ENCODE measurements around the gene ST3GAL6.

Gene ST3GAL6

DNA sequence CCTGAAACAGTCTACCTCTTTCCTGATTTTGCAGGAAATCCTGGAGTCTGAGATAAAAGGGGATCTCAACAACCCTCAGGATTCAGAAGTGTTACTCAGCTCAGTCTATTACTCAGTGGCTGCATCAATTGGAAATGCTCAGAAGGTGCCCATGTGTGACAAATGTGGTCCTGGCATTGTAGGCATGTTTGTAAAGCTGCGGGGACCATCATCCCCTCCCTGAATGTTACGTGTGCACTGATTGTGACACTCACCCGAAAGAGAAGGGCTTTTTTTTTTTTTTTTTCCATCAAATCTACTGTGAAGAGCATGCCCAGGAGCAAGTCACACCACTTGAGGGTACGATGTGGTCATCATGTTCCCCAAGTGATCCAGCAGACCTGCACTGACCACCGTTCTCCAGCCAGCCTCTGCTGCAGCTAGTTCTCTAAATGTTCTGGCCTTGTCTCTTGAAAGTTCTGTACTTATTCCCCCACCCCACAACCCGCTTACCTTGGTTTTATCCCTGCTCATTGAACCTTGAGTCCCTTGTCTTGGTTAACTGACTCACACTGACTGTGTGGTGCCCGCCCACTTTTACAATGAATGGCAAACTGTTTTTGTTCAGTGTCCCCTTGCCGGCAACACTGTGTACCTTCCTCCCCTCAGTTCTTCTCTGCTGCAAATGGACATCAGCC lies 19.8 kb downstream of the ST3GAL6 start:
- no peak for DNase-seq (ENCODE audit: extremely low read depth, low read depth)
- no peak overlapping the region for H3K4me3 ChIP-seq (replicated peaks; ENCODE audit: low read depth, low read length)
- TF ChIP-seq, protein P1, sequence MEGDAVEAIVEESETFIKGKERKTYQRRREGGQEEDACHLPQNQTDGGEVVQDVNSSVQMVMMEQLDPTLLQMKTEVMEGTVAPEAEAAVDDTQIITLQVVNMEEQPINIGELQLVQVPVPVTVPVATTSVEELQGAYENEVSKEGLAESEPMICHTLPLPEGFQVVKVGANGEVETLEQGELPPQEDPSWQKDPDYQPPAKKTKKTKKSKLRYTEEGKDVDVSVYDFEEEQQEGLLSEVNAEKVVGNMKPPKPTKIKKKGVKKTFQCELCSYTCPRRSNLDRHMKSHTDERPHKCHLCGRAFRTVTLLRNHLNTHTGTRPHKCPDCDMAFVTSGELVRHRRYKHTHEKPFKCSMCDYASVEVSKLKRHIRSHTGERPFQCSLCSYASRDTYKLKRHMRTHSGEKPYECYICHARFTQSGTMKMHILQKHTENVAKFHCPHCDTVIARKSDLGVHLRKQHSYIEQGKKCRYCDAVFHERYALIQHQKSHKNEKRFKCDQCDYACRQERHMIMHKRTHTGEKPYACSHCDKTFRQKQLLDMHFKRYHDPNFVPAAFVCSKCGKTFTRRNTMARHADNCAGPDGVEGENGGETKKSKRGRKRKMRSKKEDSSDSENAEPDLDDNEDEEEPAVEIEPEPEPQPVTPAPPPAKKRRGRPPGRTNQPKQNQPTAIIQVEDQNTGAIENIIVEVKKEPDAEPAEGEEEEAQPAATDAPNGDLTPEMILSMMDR (IDR thresholded peaks at IDR 0.05; ENCODE audit: low read depth, low read length, missing control alignments) = no peak

GRCh38 chr3:98784042-98784441 lies 20.9 kb downstream of the ST3GAL6 start:
- TF ChIP-seq, protein P1 (IDR thresholded peaks at IDR 0.05; ENCODE audit: low read depth, low read length, missing control alignments) = no peak
- no peak for DNase-seq (ENCODE audit: extremely low read depth, low read depth)
- H3K4me3 ChIP-seq (replicated peaks; ENCODE audit: low read depth, low read length) = no peak overlapping the region

GRCh38 chr3:98784666-98785600 lies 21.8 kb downstream of the ST3GAL6 start:
- no peak for DNase-seq (ENCODE audit: extremely low read depth, low read depth)
- H3K4me3 ChIP-seq (replicated peaks; ENCODE audit: low read depth, low read length) = no peak overlapping the region
- TF ChIP-seq, protein P1 (IDR thresholded peaks at IDR 0.05; ENCODE audit: low read depth, low read length, missing control alignments) = no peak

DNA sequence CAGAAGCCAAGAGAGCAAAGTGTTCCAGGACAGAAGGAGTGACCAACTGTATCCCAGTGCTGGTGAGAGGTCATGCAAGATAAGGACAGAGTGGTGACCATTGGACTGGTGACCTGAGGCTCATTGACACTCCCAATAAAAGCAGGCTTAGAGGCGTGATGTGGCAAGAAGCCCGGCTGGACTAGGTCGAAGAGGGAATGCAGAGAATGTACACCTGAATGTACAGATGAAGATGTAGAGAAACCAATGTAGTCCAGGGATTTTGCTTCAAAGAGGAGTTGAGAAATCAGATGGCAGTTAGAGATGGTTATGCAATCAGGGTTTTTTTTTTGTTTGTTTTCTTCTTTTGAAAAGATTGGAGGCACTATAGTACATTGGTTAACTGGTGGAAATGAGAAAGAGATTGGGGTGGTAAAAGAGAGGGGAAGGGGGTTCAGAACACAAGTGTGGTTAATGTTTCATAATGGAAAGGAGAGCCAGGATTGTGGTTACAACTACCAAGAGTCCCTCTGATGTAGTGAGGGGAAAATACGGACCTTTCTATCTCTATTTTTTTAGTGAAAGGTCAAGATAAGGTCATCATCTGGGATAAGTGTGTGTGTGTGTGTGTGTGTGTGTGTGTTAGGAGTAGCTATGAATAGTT lies 23.3 kb downstream of the ST3GAL6 start:
- DNase-seq (ENCODE audit: extremely low read depth, low read depth) = no peak
- TF ChIP-seq, protein P1 (IDR thresholded peaks at IDR 0.05; ENCODE audit: low read depth, low read length, missing control alignments) = no peak
- H3K4me3 ChIP-seq (replicated peaks; ENCODE audit: low read depth, low read length) = no peak overlapping the region

DNA sequence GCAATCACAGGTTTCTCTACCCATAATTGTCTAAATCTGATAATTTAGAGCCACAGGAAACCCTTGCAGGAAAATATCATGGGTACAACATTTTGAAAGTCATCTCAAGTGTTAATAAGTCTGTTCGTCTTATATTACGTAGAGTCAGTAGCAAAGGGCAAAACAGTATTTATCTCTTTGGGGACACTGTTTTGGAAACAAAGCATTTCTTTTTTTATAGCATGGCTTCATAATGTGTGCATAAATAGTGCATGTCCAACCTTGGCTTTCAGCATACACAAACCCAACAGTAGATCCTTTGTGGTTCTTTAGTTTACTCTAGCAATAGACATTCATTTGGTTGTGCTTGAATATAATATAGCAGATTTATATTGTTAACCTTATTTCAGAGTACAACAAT lies 24.0 kb downstream of the ST3GAL6 start:
- DNase-seq (ENCODE audit: extremely low read depth, low read depth) = no peak
- TF ChIP-seq, protein P1 (IDR thresholded peaks at IDR 0.05; ENCODE audit: low read depth, low read length, missing control alignments) = no peak
- no peak overlapping the region for H3K4me3 ChIP-seq (replicated peaks; ENCODE audit: low read depth, low read length)

GRCh38 chr3:98788651-98789050 lies 25.5 kb downstream of the ST3GAL6 start:
- no peak overlapping the region for H3K4me3 ChIP-seq (replicated peaks; ENCODE audit: low read depth, low read length)
- TF ChIP-seq, protein P1 (IDR thresholded peaks at IDR 0.05; ENCODE audit: low read depth, low read length, missing control alignments) = no peak

More at GRCh38 chr3:98788651-98789050, 25.5 kb downstream of the ST3GAL6 start:
- no peak for DNase-seq (ENCODE audit: extremely low read depth, low read depth)
